ENCODE data around the gene MLF2. TPM values are rescaled to one million over a fixed set of nuclear protein-coding genes. Genes with fewer than 3 reads are reported as not detected.

MLF2 gene
- total and polyA plus RNA-seq, 7 donors = 104 to 245 (median 156) TPM

DNA sequence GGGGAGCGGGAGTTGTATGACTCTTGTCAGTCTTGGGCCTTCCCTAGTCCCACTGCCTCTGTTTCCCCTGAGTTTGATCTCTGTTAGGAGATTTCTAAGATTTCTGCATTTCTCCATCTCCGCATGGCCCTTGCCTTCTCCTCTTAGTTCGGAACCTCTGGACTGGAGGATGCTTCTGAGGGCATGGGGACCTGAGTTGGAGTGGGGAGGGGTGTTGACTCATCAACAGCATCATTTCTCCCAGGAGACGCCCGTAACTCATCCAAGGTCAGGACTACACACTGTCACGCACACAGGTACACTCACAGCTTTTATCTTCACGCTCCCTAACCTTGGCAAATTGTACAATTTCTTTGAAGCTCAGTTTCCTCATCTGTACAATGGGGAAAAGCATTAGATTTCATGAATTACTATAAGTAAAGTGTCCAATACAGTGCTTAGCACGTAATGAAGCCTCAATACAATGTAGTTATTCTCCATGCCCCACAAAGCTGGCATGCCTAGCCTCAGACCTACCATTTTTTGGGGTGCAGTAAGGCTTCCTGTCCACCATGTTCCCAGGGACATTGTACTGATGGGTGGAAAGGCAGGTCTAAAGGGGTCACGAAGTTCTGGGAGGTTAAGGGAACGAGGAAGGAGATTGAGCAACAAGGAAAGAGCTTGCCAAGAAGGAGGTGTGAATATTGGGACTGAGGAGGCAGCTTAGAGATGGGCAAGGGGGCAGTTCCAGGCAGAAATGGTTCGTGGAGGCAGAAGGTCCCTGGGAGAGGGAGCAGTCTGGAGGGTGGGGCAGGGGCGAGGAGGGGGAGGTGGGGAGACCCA lies 18.8 kb upstream of the MLF2 start:
- Histone ChIP-seq H3K4me1 (peaks cover 14% of the 10 kb centered on the region), H3K27ac (no peak overlapping the region), H3K4me3 (no peak overlapping the region), H3K9me3 (no peaks in the 10 kb centered on the region), H3K27me3 (ENCODE audit: insufficient read depth in 3 of 3, low read length in 2 of 3) (peaks cover 0 to 2% (median 0%) of the 10 kb centered on the region in 3 donors), H3K36me3 (ENCODE audit: insufficient read depth in 1 of 2, low read depth in 1 of 2) (no peaks in the 10 kb centered on the region)
- no peak for TF ChIP-seq CTCF (IDR thresholded peaks at IDR 0.05)
- intact Hi-C loops (cut with DNase I) = no loop called here
- no peak for ATAC-seq
- no peak for DNase-seq
- 81 to 84% (median 82%) methylated on average over 12 of the region's 12 CpGs for WGBS, 3 donors

GRCh38 chr12:6771091-6771495 lies 18.2 kb upstream of the MLF2 start:
- Histone ChIP-seq H3K27me3 (ENCODE audit: insufficient read depth in 3 of 3, low read length in 2 of 3) (peaks cover 0 to 2% (median 0%) of the 10 kb centered on the region in 3 donors), H3K4me3 (no peak overlapping the region), H3K27ac (no peak overlapping the region), H3K9me3 (no peaks in the 10 kb centered on the region), H3K36me3 (ENCODE audit: insufficient read depth in 1 of 2, low read depth in 1 of 2) (no peaks in the 10 kb centered on the region), H3K4me1 (peaks cover 14% of the 10 kb centered on the region)
- intact Hi-C loops (cut with DNase I) = no loop called here
- no peak for ATAC-seq
- no peak for DNase-seq
- WGBS, 3 donors = 84 to 97% (median 92%) methylated on average over 4 of the region's 4 CpGs
- TF ChIP-seq CTCF (IDR thresholded peaks at IDR 0.05) = no peak

GRCh38 chr12:6770600-6770999 lies 17.7 kb upstream of the MLF2 start:
- H3K9me3 ChIP-seq = no peaks in the 10 kb centered on the region
- peaks cover 0 to 2% (median 1%) of the 10 kb centered on the region in 3 donors for H3K27me3 ChIP-seq (ENCODE audit: insufficient read depth in 3 of 3, low read length in 2 of 3)
- ATAC-seq = no peak
- H3K36me3 ChIP-seq (ENCODE audit: insufficient read depth in 1 of 2, low read depth in 1 of 2) = no peaks in the 10 kb centered on the region
- intact Hi-C loops (cut with DNase I) = no loop called here
- peaks cover 14% of the 10 kb centered on the region for H3K4me1 ChIP-seq
- TF ChIP-seq CTCF (IDR thresholded peaks at IDR 0.05) = no peak
- no peak overlapping the region for H3K27ac ChIP-seq
- 82 to 93% (median 83%) methylated on average over 9 to 10 of the region's 10 CpGs for WGBS, 3 donors
- no peak overlapping the region for H3K4me3 ChIP-seq
- no peak for DNase-seq

DNA sequence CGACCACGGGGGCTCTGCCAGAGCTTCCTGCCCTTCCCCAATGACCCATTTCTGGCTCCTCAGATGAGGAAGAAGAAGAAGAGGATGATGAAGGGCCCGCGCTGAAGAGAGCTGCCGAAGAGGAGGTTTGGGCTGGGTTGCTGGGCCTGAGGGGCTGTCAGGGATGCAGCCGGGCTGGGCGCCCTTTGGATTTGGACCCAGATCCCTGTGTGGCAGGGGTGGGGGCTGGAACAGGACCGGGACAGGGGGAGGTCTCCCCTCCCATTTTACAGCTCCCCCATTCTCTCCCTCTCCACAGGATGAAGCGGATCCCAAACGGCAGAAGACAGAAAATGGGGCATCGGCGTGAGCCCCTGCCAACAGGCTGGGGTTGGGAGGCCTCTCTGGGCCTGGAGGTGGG lies 17.2 kb upstream of the MLF2 start:
- no peaks in the 10 kb centered on the region for H3K36me3 ChIP-seq (ENCODE audit: insufficient read depth in 1 of 2, low read depth in 1 of 2)
- DNase-seq (no peak), ATAC-seq (no peak)
- WGBS, 3 donors = 84 to 90% (median 84%) methylated on average over 5 to 12 of the region's 12 CpGs
- no peak overlapping the region for H3K27ac ChIP-seq
- intact Hi-C loops (cut with DNase I) = no loop called here
- no peak for TF ChIP-seq CTCF (IDR thresholded peaks at IDR 0.05)
- peaks cover 19% of the 10 kb centered on the region for H3K4me1 ChIP-seq
- H3K27me3 ChIP-seq (ENCODE audit: insufficient read depth in 3 of 3, low read length in 2 of 3) = peaks cover 0 to 6% (median 2%) of the 10 kb centered on the region in 3 donors
- no peak overlapping the region for H3K4me3 ChIP-seq
- H3K9me3 ChIP-seq = no peaks in the 10 kb centered on the region
